Neural progenitor cell (in vitro differentiated cells): ENCODE results near the gene IGSF21.

Experiments
- CTCF ChIP-seq: fragments of 200-600 bp; sonication (generic); IDR thresholded peaks from 2 replicates; pipeline ENCODE4 v1.5.1; 2017; ENCODE audit warnings: antibody characterized with exemption, mild to moderate bottlenecking
- EZH2 ChIP-seq: fragments of 200-600 bp; sonication (generic); IDR thresholded peaks from 2 replicates; pipeline ENCODE4 v1.6.1; 2017; ENCODE audit warnings: antibody characterized with exemption, mild to moderate bottlenecking, moderate library complexity

GRCh38 chr1:18344755-18345154, 237.2 kb downstream of the IGSF21 start:
- TF ChIP-seq CTCF (no peak), EZH2 (no peak)
